H1 (cell line): ENCODE results near the gene CCDC63.

Source experiments
- BCL11A ChIP-seq, 2 experiments: IDR thresholded peaks; one replicate each; pipeline ENCODE4 v1.6.1; 2011; ENCODE audit warnings: low read depth in 2 of 2, low read length in 2 of 2, mild to moderate bottlenecking in 2 of 2
- BRCA1 ChIP-seq: IDR thresholded peaks from 2 replicates; pipeline ENCODE4 v1.6.1; 2012; ENCODE audit warnings: low read depth, low read length, improper control_type of control experiment
- CTCF ChIP-seq, 3 experiments: IDR thresholded peaks; 1 replicate in 2 of 3; 2 replicates in 1 of 3; pipeline versions ENCODE4 v1.5.1 to v1.6.1; 2011; ENCODE audit warnings: low read length in 3 of 3, mild to moderate bottlenecking in 3 of 3, inconsistent platforms in 2 of 3, low read depth in 1 of 3, moderate library complexity in 1 of 3; ENCODE audit not compliant: insufficient read depth in 1 of 3; ENCODE audit errors: control extremely low read depth in 1 of 3
- EGR1 ChIP-seq: IDR thresholded peaks from 2 replicates; pipeline ENCODE4 v1.6.1; 2011; ENCODE audit warnings: low read depth, low read length, borderline replicate concordance
- KDM1A ChIP-seq: fragments of 200-600, 300-600 bp; sonication (generic); IDR thresholded peaks from 2 replicates; pipeline ENCODE4 v1.7.1; 2016; ENCODE audit warnings: mild to moderate bottlenecking, low read length, borderline replicate concordance
- MAFK ChIP-seq: IDR thresholded peaks from 2 replicates; pipeline ENCODE4 v1.6.1; 2012; ENCODE audit warnings: low read depth, mild to moderate bottlenecking, improper control_type of control experiment, low read length
- POLR2A ChIP-seq, 2 experiments: IDR thresholded peaks; 1 replicate in 1 of 2; 2 replicates in 1 of 2; pipeline ENCODE4 v1.6.1; 2011; ENCODE audit warnings: low read depth in 2 of 2, low read length in 2 of 2, mild to moderate bottlenecking in 2 of 2; ENCODE audit errors: control extremely low read depth in 1 of 2
- POLR2AphosphoS5 ChIP-seq: IDR thresholded peaks from 2 replicates; pipeline ENCODE4 v1.6.1; 2011; ENCODE audit warnings: low read depth, low read length
- RBBP5 ChIP-seq: IDR thresholded peaks from 2 replicates; pipeline ENCODE4 v1.7.1; 2012; ENCODE audit warnings: low read depth, mild to moderate bottlenecking, inconsistent platforms, low read length, moderate library complexity, borderline replicate concordance
- USF2 ChIP-seq: IDR thresholded peaks from 2 replicates; pipeline ENCODE4 v1.6.1; 2011; ENCODE audit warnings: low read length, improper control_type of control experiment
- ZNF274 ChIP-seq: IDR thresholded peaks from 2 replicates; pipeline ENCODE4 v1.7.0; 2012; ENCODE audit warnings: low read length, borderline replicate concordance; ENCODE audit errors: extremely low read depth
- TF ChIP-seq, protein P1 (sequence below): fragments of 300-600 bp; sonication (generic); IDR thresholded peaks from 2 replicates; pipeline ENCODE4 v1.7.1; 2012; ENCODE audit warnings: low read length, moderate library complexity, mild to moderate bottlenecking, inconsistent platforms; ENCODE audit not compliant: insufficient replicate concordance

- TF ChIP-seq EGR1 (no peak), CTCF (IDR thresholded peaks at IDR 0.05; ENCODE audit: control extremely low read depth in 1 of 3, insufficient read depth in 1 of 3, low read depth in 1 of 3, low read length in 3 of 3) (no peak), POLR2A (IDR thresholded peaks at IDR 0.05; ENCODE audit: control extremely low read depth in 1 of 2, low read depth in 2 of 2, low read length in 2 of 2) (no peak), RBBP5 (no peak), KDM1A (no peak), POLR2AphosphoS5 (no peak), ZNF274 (no peak), BRCA1 (no peak), BCL11A (IDR thresholded peaks at IDR 0.05; ENCODE audit: low read depth in 2 of 2, low read length in 2 of 2) (no peak), USF2 (no peak), MAFK (no peak)
- TF ChIP-seq, protein P1, sequence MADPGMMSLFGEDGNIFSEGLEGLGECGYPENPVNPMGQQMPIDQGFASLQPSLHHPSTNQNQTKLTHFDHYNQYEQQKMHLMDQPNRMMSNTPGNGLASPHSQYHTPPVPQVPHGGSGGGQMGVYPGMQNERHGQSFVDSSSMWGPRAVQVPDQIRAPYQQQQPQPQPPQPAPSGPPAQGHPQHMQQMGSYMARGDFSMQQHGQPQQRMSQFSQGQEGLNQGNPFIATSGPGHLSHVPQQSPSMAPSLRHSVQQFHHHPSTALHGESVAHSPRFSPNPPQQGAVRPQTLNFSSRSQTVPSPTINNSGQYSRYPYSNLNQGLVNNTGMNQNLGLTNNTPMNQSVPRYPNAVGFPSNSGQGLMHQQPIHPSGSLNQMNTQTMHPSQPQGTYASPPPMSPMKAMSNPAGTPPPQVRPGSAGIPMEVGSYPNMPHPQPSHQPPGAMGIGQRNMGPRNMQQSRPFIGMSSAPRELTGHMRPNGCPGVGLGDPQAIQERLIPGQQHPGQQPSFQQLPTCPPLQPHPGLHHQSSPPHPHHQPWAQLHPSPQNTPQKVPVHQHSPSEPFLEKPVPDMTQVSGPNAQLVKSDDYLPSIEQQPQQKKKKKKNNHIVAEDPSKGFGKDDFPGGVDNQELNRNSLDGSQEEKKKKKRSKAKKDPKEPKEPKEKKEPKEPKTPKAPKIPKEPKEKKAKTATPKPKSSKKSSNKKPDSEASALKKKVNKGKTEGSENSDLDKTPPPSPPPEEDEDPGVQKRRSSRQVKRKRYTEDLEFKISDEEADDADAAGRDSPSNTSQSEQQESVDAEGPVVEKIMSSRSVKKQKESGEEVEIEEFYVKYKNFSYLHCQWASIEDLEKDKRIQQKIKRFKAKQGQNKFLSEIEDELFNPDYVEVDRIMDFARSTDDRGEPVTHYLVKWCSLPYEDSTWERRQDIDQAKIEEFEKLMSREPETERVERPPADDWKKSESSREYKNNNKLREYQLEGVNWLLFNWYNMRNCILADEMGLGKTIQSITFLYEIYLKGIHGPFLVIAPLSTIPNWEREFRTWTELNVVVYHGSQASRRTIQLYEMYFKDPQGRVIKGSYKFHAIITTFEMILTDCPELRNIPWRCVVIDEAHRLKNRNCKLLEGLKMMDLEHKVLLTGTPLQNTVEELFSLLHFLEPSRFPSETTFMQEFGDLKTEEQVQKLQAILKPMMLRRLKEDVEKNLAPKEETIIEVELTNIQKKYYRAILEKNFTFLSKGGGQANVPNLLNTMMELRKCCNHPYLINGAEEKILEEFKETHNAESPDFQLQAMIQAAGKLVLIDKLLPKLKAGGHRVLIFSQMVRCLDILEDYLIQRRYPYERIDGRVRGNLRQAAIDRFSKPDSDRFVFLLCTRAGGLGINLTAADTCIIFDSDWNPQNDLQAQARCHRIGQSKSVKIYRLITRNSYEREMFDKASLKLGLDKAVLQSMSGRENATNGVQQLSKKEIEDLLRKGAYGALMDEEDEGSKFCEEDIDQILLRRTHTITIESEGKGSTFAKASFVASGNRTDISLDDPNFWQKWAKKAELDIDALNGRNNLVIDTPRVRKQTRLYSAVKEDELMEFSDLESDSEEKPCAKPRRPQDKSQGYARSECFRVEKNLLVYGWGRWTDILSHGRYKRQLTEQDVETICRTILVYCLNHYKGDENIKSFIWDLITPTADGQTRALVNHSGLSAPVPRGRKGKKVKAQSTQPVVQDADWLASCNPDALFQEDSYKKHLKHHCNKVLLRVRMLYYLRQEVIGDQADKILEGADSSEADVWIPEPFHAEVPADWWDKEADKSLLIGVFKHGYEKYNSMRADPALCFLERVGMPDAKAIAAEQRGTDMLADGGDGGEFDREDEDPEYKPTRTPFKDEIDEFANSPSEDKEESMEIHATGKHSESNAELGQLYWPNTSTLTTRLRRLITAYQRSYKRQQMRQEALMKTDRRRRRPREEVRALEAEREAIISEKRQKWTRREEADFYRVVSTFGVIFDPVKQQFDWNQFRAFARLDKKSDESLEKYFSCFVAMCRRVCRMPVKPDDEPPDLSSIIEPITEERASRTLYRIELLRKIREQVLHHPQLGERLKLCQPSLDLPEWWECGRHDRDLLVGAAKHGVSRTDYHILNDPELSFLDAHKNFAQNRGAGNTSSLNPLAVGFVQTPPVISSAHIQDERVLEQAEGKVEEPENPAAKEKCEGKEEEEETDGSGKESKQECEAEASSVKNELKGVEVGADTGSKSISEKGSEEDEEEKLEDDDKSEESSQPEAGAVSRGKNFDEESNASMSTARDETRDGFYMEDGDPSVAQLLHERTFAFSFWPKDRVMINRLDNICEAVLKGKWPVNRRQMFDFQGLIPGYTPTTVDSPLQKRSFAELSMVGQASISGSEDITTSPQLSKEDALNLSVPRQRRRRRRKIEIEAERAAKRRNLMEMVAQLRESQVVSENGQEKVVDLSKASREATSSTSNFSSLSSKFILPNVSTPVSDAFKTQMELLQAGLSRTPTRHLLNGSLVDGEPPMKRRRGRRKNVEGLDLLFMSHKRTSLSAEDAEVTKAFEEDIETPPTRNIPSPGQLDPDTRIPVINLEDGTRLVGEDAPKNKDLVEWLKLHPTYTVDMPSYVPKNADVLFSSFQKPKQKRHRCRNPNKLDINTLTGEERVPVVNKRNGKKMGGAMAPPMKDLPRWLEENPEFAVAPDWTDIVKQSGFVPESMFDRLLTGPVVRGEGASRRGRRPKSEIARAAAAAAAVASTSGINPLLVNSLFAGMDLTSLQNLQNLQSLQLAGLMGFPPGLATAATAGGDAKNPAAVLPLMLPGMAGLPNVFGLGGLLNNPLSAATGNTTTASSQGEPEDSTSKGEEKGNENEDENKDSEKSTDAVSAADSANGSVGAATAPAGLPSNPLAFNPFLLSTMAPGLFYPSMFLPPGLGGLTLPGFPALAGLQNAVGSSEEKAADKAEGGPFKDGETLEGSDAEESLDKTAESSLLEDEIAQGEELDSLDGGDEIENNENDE: no peak
Observed at GRCh38 chr12:110948041-110948440, 101.3 kb downstream of the CCDC63 start.
